ENCODE results near the gene ADAMTS8.

ADAMTS8 gene

GRCh38 chr11:130454491-130455252 lies 26.3 kb upstream of the ADAMTS8 start:
- Histone ChIP-seq H3K9me3 (ENCODE audit: low read depth, low read length) (no peaks in the 10 kb centered on the region), H3K36me3 (ENCODE audit: insufficient read depth, low read length) (no peaks in the 10 kb centered on the region), H3K4me3 (no peak overlapping the region), H3K9ac (ENCODE audit: insufficient read length) (no peak overlapping the region), H3K27ac (no peak overlapping the region)
- TF ChIP-seq POLR2AphosphoS5 (IDR thresholded peaks at IDR 0.05; ENCODE audit: borderline replicate concordance, low read depth, low read length) (no peak), FOXP2 (optimal IDR thresholded peaks at IDR 0.05; ENCODE audit: control extremely low read depth, extremely low read length, insufficient read depth) (no peak), EZH2 (IDR thresholded peaks at IDR 0.05) (no peak)
- DNase-seq (ENCODE audit: low read depth, low spot score) = no peak

DNA sequence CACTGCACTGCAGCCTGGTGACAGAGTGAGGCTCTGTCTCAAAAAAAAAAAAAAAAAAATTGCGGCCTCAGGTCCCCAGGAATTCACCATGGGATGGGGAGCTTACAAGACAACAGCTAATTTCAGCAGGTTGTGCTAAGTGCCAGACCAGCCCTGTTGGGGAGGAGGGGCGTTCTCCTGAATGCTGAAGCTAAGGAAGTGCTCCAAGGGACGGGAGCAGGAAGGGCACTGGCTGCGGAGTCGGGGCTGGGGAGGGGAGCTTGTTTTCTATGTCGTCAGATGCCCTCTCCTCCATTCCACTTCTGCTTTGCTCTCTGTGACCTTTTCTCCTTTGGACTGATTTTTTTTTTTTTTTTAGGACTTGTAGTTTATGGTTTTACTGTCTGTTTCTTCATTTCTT lies 24.5 kb upstream of the ADAMTS8 start:
- Histone ChIP-seq H3K27ac (no peak overlapping the region), H3K9me3 (ENCODE audit: low read depth, low read length) (no peaks in the 10 kb centered on the region), H3K36me3 (ENCODE audit: insufficient read depth, low read length) (no peaks in the 10 kb centered on the region), H3K9ac (ENCODE audit: insufficient read length) (no peak overlapping the region), H3K4me3 (no peak overlapping the region)
- no peak for DNase-seq (ENCODE audit: low read depth, low spot score)
- TF ChIP-seq FOXP2 (optimal IDR thresholded peaks at IDR 0.05; ENCODE audit: control extremely low read depth, extremely low read length, insufficient read depth) (no peak), EZH2 (IDR thresholded peaks at IDR 0.05) (no peak), POLR2AphosphoS5 (IDR thresholded peaks at IDR 0.05; ENCODE audit: borderline replicate concordance, low read depth, low read length) (no peak)

DNA sequence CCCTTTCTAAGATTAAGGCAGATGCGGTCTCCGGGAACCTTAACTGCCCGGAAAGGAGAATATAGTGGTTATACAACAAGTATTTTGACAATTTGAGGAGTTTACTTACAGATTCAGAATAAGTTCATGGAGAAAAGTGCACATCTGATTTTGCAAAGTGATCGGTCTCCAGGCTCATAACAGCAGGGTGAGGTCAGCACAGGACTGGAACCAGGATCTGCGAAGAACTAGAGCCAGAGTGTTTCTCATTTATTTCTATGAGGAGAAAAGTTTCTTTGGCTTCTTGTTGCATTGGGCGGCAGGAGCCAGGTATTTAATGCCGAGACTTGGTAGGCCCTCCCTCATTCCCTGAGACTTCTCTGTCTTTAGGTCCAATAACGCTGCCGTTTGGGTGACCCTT lies 23.8 kb upstream of the ADAMTS8 start:
- no peak for DNase-seq (ENCODE audit: low read depth, low spot score)
- Histone ChIP-seq H3K9ac (ENCODE audit: insufficient read length) (no peak overlapping the region), H3K9me3 (ENCODE audit: low read depth, low read length) (no peaks in the 10 kb centered on the region), H3K27ac (no peak overlapping the region), H3K4me3 (no peak overlapping the region), H3K36me3 (ENCODE audit: insufficient read depth, low read length) (no peaks in the 10 kb centered on the region)
- TF ChIP-seq FOXP2 (optimal IDR thresholded peaks at IDR 0.05; ENCODE audit: control extremely low read depth, extremely low read length, insufficient read depth) (no peak), POLR2AphosphoS5 (IDR thresholded peaks at IDR 0.05; ENCODE audit: borderline replicate concordance, low read depth, low read length) (no peak)

DNA sequence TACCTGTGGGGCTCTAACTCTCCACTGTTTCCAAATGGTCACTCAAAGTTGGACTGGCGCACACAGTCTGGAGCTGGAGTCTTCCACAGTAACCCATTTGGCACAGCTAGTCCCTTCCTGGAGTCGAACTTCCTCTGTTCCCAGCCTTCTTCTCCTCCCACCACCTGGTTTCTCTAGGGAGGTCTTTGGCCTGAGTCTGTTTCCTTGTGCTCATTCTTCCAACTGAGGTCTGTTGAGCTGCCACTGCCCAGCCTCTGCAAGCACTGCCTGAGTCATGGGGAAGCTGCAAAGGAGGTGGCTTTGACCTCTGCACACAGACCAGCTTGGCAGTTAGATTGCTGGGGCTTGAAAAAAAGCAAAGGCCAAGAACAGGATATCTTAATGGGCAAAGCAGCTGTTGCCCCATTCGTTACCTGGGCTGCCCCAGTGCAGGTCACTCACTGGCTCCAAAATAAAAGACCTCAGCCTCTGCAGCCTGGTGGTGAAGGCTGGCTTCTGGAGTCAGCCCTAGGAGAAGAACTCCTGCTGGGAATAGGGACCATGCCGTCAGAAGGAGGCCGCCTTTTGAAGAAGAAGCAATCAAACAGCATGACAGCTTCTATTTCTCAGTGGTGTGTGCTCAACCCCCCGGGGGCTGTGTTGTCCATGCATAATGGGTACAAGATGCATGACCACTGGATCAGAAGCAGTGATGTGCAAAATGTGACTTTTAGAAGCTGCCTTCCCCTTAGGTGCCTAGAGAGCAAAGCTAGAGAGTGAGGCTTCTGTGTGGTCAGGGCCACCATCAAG lies 23.0 kb upstream of the ADAMTS8 start:
- Histone ChIP-seq H3K9ac (ENCODE audit: insufficient read length) (no peak overlapping the region), H3K36me3 (ENCODE audit: insufficient read depth, low read length) (no peaks in the 10 kb centered on the region), H3K27ac (no peak overlapping the region), H3K4me3 (no peak overlapping the region), H3K9me3 (ENCODE audit: low read depth, low read length) (no peaks in the 10 kb centered on the region)
- no peak for DNase-seq (ENCODE audit: low read depth, low spot score)
- TF ChIP-seq EZH2 (IDR thresholded peaks at IDR 0.05) (no peak), FOXP2 (optimal IDR thresholded peaks at IDR 0.05; ENCODE audit: control extremely low read depth, extremely low read length, insufficient read depth) (no peak), POLR2AphosphoS5 (IDR thresholded peaks at IDR 0.05; ENCODE audit: borderline replicate concordance, low read depth, low read length) (no peak)

DNA sequence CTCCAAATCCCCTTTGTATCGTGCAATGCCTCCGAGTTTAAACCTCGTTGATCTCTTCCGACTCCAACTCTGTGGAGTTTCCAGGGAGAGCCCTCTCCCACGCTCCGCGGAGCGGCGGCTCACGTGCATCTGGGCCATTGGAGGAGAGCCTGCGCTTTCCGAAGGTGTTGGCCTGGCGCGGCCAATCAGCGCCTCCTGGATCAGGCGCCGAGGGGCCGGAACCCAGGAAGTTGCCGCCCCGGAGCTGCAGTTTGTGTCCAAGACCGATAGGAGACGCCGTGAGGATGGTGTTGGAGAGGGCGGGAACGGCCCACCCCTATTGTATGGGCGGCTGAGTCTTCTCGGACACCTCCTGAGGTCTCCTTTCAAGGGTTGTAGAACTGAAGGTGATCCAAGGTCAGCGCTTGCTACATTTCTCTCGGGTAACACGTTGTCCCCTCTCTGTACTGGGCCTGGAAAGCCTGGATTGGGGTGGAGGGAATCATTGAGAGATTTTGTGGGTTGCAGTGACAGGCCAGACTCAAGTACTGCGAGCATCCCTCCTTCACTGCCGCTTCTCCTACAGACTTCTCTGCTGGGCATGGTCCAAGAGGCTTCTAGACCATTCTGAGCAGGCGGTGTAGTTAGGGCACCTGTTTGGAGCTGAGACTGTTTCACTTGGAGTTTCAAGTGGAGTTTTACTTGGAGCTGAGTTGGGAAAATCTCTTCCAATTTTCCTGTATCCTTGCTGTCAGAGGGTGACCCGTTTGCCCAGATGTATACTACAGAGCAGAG lies 21.8 kb upstream of the ADAMTS8 start:
- DNase-seq (ENCODE audit: low read depth, low spot score) = no peak
- H3K9ac ChIP-seq (ENCODE audit: insufficient read length) = no peak overlapping the region
- H3K9me3 ChIP-seq (ENCODE audit: low read depth, low read length) = no peaks in the 10 kb centered on the region
- no peaks in the 10 kb centered on the region for H3K36me3 ChIP-seq (ENCODE audit: insufficient read depth, low read length)
- TF ChIP-seq EZH2 (IDR thresholded peaks at IDR 0.05) (no peak), POLR2AphosphoS5 (IDR thresholded peaks at IDR 0.05; ENCODE audit: borderline replicate concordance, low read depth, low read length) (no peak), FOXP2 (optimal IDR thresholded peaks at IDR 0.05; ENCODE audit: control extremely low read depth, extremely low read length, insufficient read depth) (no peak)
- H3K27ac ChIP-seq = no peak overlapping the region
- no peak overlapping the region for H3K4me3 ChIP-seq

- Histone ChIP-seq H3K4me3 (peak overlapping the region; percentile 76; the same call in 1 of the 2 replicates), H3K36me3 (ENCODE audit: insufficient read depth, low read length) (no peaks in the 10 kb centered on the region), H3K9me3 (ENCODE audit: low read depth, low read length) (no peaks in the 10 kb centered on the region), H3K27ac (no peak overlapping the region), H3K9ac (ENCODE audit: insufficient read length) (no peak overlapping the region)
- TF ChIP-seq EZH2 (IDR thresholded peaks at IDR 0.05) (peak; percentile 91), FOXP2 (optimal IDR thresholded peaks at IDR 0.05; ENCODE audit: control extremely low read depth, extremely low read length, insufficient read depth) (no peak)
- DNase-seq (ENCODE audit: low read depth, low spot score) = no peak
Measured at GRCh38 chr11:130449310-130449990, 21.0 kb upstream of the ADAMTS8 start.

GRCh38 chr11:130448416-130449309 lies 20.3 kb upstream of the ADAMTS8 start, which contains the start of gene ADAMTS15:
Gene ADAMTS15 (plus strand): TSS chr11:130448645. CDS start chr11:130448974, 329 bp downstream.
- Histone ChIP-seq H3K36me3 (ENCODE audit: insufficient read depth, low read length) (no peaks in the 10 kb centered on the region), H3K27ac (no peak within 1 kb of the TSS), H3K4me3 (peak within 1 kb of the TSS; percentile 76), H3K9ac (ENCODE audit: insufficient read length) (no peak within 1 kb of the TSS), H3K9me3 (ENCODE audit: low read depth, low read length) (no peaks in the 10 kb centered on the region)
- peak; percentile 18 for DNase-seq (ENCODE audit: low read depth, low spot score)
- TF ChIP-seq EZH2 (IDR thresholded peaks at IDR 0.05) (no peak), FOXP2 (optimal IDR thresholded peaks at IDR 0.05; ENCODE audit: control extremely low read depth, extremely low read length, insufficient read depth) (no peak), POLR2AphosphoS5 (IDR thresholded peaks at IDR 0.05; ENCODE audit: borderline replicate concordance, low read depth, low read length) (no peak)
